Neutrophil (primary cell): ENCODE data around the gene NAT9.
A peak's percentile ranks its signal among the peaks of the same experiment; 100 is the strongest.

Experiments used
- H3K27ac ChIP-seq: fragments of 200-600 bp; sonication (generic); 2 replicates; pipeline ENCODE4 v1.5.1; 2016; ENCODE audit warnings: mild to moderate bottlenecking, moderate library complexity
- H3K27me3 ChIP-seq: fragments of 200-600 bp; sonication (generic); 2 replicates; pipeline ENCODE4 v1.6.0; 2016; ENCODE audit warnings: mild to moderate bottlenecking
- H3K36me3 ChIP-seq: fragments of 200-600 bp; sonication (generic); 2 replicates; pipeline ENCODE4 v1.5.1; 2017
- H3K4me1 ChIP-seq, 2 experiments: fragments of 200-600 bp in 1 of 2; sonication (generic) in 1 of 2; 1 replicate in 1 of 2; 2 replicates in 1 of 2; pipeline versions ENCODE4 v1.5.1 to v1.6.1; 2013 to 2016; ENCODE audit warnings: low read depth in 1 of 2, low read length in 1 of 2, mild to moderate bottlenecking in 1 of 2, moderate library complexity in 1 of 2; ENCODE audit not compliant: control insufficient read depth in 1 of 2, insufficient read depth in 1 of 2
- H3K4me3 ChIP-seq, 2 experiments: fragments of 200-600 bp in 1 of 2; sonication (generic) in 1 of 2; 1 replicate in 1 of 2; 2 replicates in 1 of 2; pipeline ENCODE4 v1.5.1; 2013 to 2016; ENCODE audit warnings: low read depth in 1 of 2, low read length in 1 of 2, mild to moderate bottlenecking in 1 of 2, moderate library complexity in 1 of 2
- H3K9me3 ChIP-seq: fragments of 200-600 bp; sonication (generic); 2 replicates; pipeline ENCODE4 v1.5.1; 2016
- CTCF ChIP-seq: fragments of 200-600 bp; sonication (generic); IDR thresholded peaks from 2 replicates; pipeline ENCODE4 v1.5.1; 2016; ENCODE audit warnings: antibody characterized with exemption

NAT9 gene

GRCh38 chr17:74763565-74764387, 12.4 kb downstream of the NAT9 start:
- no peak overlapping the region for H3K4me3 ChIP-seq
- no peaks in the 10 kb centered on the region for H3K9me3 ChIP-seq
- H3K36me3 ChIP-seq, result peaks cover 70% of the 10 kb centered on the region
- no peak for TF ChIP-seq CTCF
- peak overlapping the region; percentile 24 for H3K27ac ChIP-seq
- no peaks in the 10 kb centered on the region for H3K27me3 ChIP-seq
- H3K4me1 ChIP-seq, result peaks cover 37 to 45% of the 10 kb centered on the region in 2 experiments

- Histone ChIP-seq H3K9me3 (no peaks in the 10 kb centered on the region), H3K27ac (no peak overlapping the region), H3K36me3 (peaks cover 52% of the 10 kb centered on the region), H3K4me1 (peaks cover 56 to 64% of the 10 kb centered on the region in 2 experiments), H3K4me3 (no peak overlapping the region), H3K27me3 (no peaks in the 10 kb centered on the region)
- TF ChIP-seq CTCF, result no peak
Measured at GRCh38 chr17:74761931-74762330, 14.2 kb downstream of the NAT9 start.

DNA sequence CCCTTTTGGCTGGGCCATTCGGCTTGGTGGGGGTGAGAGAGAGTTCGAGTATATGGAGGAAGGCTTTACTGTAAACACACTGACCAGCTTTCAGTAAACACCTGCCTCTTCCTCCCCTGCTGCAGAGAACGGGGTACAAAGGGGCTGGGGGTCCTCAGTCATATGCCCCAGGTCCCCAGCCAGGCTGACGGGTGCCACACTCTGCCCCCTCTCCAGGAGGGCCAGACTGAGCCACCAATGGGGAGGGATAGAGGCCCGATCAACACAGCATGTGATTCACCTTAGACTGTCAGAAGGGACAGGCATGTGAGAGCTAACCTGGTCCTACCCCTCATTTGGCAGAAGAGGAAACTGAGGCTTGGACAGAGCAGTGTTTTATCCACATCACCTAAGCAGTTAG, 14.7 kb downstream of the NAT9 start:
- Histone ChIP-seq H3K4me3 (no peak overlapping the region), H3K36me3 (peaks cover 47% of the 10 kb centered on the region), H3K27me3 (no peaks in the 10 kb centered on the region), H3K4me1 (peaks cover 61 to 69% of the 10 kb centered on the region in 2 experiments), H3K27ac (no peak overlapping the region), H3K9me3 (no peaks in the 10 kb centered on the region)
- TF ChIP-seq CTCF, result no peak

DNA sequence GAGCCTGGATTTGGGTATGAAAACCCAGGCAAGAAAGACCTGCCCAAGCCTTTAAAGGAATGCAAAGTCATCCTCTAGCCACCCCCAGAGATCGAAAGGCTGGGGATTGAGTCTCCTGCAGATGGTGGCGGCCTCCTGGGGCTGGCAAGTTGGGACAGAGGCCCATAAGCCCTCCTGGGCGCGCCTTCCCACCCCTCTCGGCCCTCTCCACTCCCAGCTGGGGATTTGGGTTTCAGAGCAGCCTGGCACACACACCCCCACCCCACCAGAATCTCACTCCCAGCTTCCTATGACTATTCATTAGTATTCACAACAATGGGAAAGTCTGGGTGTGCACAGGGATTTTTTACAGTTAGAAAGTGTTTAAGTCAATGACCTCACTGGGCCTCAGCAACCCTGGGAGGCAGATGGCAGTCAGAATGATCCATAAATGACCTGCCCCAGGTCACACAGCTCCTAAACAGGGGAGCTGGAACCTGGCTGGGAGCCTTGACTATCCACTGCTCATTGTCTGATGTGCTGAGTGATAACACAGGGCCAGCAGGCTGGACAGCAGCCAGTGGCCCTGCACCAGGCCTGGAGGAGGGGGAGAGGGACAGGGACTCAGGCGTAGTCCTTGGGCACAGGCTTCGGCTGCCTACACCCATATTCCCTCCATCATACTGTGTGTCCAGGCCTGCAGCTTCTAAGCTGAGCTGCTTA, 15.6 kb downstream of the NAT9 start:
- Histone ChIP-seq H3K9me3 (no peaks in the 10 kb centered on the region), H3K4me1 (peaks cover 68 to 76% of the 10 kb centered on the region in 2 experiments), H3K4me3 (peak overlapping the region in 1 of 2 experiments; percentile 55), H3K27me3 (no peaks in the 10 kb centered on the region), H3K27ac (peak overlapping the region; percentile 73), H3K36me3 (peaks cover 38% of the 10 kb centered on the region)
- no peak for TF ChIP-seq CTCF

- Histone ChIP-seq H3K36me3 (peaks cover 39% of the 10 kb centered on the region), H3K27ac (peak overlapping the region; percentile 73), H3K9me3 (no peaks in the 10 kb centered on the region), H3K27me3 (no peaks in the 10 kb centered on the region), H3K4me3 (peak overlapping the region; percentile 39 to 55), H3K4me1 (peaks cover 74 to 81% of the 10 kb centered on the region in 2 experiments)
- no peak for TF ChIP-seq CTCF
Measured at GRCh38 chr17:74759941-74760340, 16.2 kb downstream of the NAT9 start.
